Measurements from ENCODE around the gene SND1. TPM values are rescaled to one million over a fixed set of nuclear protein-coding genes. Genes with fewer than 3 reads are reported as not detected.

Gene SND1
- polyA plus RNA-seq, 3 donors, result 46.5 to 97.3 (median 79.8) TPM

- Mint-ChIP-seq H3K27ac (no peak overlapping the region), H3K36me3 (peaks cover 42 to 46% of the 10 kb centered on the region in 2 donors), H3K4me1 (peaks cover 39% of the 10 kb centered on the region), H3K9me3 (no peaks in the 10 kb centered on the region), H3K4me3 (no peak overlapping the region), H3K27me3 (ENCODE audit: low read depth in 3 of 3) (peaks cover 0 to 4% (median 0%) of the 10 kb centered on the region in 3 donors)
- no peak overlapping the region for H3K4me3 ChIP-seq (replicated peaks in 1 of 3; ENCODE audit: low read depth in 2 of 3, low read length in 3 of 3)
- peaks cover 12 to 61% of the 10 kb centered on the region in 2 donors for H3K36me3 ChIP-seq (replicated peaks in 1 of 2; ENCODE audit: control insufficient read depth in 1 of 2, insufficient read depth in 2 of 2, low read length in 2 of 2)
- no peaks in the 10 kb centered on the region for H3K79me2 ChIP-seq (ENCODE audit: insufficient read depth, low read length)
- H3K9ac ChIP-seq (ENCODE audit: insufficient read depth, low read length, poor library complexity, severe bottlenecking), result no peak overlapping the region
- intact Hi-C loops (cut with micrococcal nuclease), result no loop called here
- H4K20me1 ChIP-seq (ENCODE audit: insufficient read depth, low read length), result peaks cover 42% of the 10 kb centered on the region
- no peak overlapping the region for H3K27ac ChIP-seq (ENCODE audit: low read depth in 1 of 2, low read length in 2 of 2)
- no peak overlapping the region for H3K4me2 ChIP-seq (replicated peaks; ENCODE audit: extremely low read depth, low read length, poor library complexity, severe bottlenecking)
- H3K9me3 ChIP-seq (replicated peaks in 1 of 2; ENCODE audit: control insufficient read depth in 1 of 2, insufficient read depth in 1 of 2, low read length in 2 of 2), result no peaks in the 10 kb centered on the region
- TF ChIP-seq CTCF (IDR thresholded peaks at IDR 0.05), result no peak
- DNase-seq, result no peak
- H3K4me1 ChIP-seq (ENCODE audit: control insufficient read depth in 1 of 2, insufficient read depth in 2 of 2, low read length in 2 of 2), result peaks cover 33 to 38% of the 10 kb centered on the region in 2 donors
- H2AFZ ChIP-seq (ENCODE audit: insufficient read depth, low read depth, low read length, poor library complexity, severe bottlenecking), result no peak overlapping the region
- WGBS (ENCODE audit: insufficient coverage), result 96% methylated on average over 4 of the region's 7 CpGs
- no peaks in the 10 kb centered on the region for H3K27me3 ChIP-seq (ENCODE audit: control insufficient read depth in 2 of 2, insufficient read depth in 2 of 2, low read length in 2 of 2)
Measured at GRCh38 chr7:128005117-128005516, 353.1 kb downstream of the SND1 start.

- WGBS (ENCODE audit: insufficient coverage), result 94% methylated on average over 2 of the region's 3 CpGs
- no peak overlapping the region for H3K4me3 ChIP-seq (replicated peaks in 1 of 3; ENCODE audit: low read depth in 2 of 3, low read length in 3 of 3)
- no peak for TF ChIP-seq CTCF (IDR thresholded peaks at IDR 0.05)
- peaks cover 12 to 67% of the 10 kb centered on the region in 2 donors for H3K36me3 ChIP-seq (replicated peaks in 1 of 2; ENCODE audit: control insufficient read depth in 1 of 2, insufficient read depth in 2 of 2, low read length in 2 of 2)
- no peak overlapping the region for H3K4me3 Mint-ChIP-seq
- H3K4me1 ChIP-seq (ENCODE audit: control insufficient read depth in 1 of 2, insufficient read depth in 2 of 2, low read length in 2 of 2), result peaks cover 26 to 32% of the 10 kb centered on the region in 2 donors
- no peaks in the 10 kb centered on the region for H3K79me2 ChIP-seq (ENCODE audit: insufficient read depth, low read length)
- peaks cover 44 to 49% of the 10 kb centered on the region in 2 donors for H3K36me3 Mint-ChIP-seq
- H3K27me3 ChIP-seq (ENCODE audit: control insufficient read depth in 2 of 2, insufficient read depth in 2 of 2, low read length in 2 of 2), result no peaks in the 10 kb centered on the region
- peaks cover 32% of the 10 kb centered on the region for H3K4me1 Mint-ChIP-seq
- H2AFZ ChIP-seq (ENCODE audit: insufficient read depth, low read depth, low read length, poor library complexity, severe bottlenecking), result no peak overlapping the region
- H3K27me3 Mint-ChIP-seq (ENCODE audit: low read depth in 3 of 3), result peaks cover 0 to 3% (median 0%) of the 10 kb centered on the region in 3 donors
- H4K20me1 ChIP-seq (ENCODE audit: insufficient read depth, low read length), result peaks cover 45% of the 10 kb centered on the region
- H3K4me2 ChIP-seq (replicated peaks; ENCODE audit: extremely low read depth, low read length, poor library complexity, severe bottlenecking), result no peak overlapping the region
- H3K9me3 Mint-ChIP-seq, result no peaks in the 10 kb centered on the region
- no peak for DNase-seq
- intact Hi-C loops (cut with micrococcal nuclease), result no loop called here
- no peak overlapping the region for H3K27ac ChIP-seq (ENCODE audit: low read depth in 1 of 2, low read length in 2 of 2)
- H3K27ac Mint-ChIP-seq, result no peak overlapping the region
- no peaks in the 10 kb centered on the region for H3K9me3 ChIP-seq (replicated peaks in 1 of 2; ENCODE audit: control insufficient read depth in 1 of 2, insufficient read depth in 1 of 2, low read length in 2 of 2)
- H3K9ac ChIP-seq (ENCODE audit: insufficient read depth, low read length, poor library complexity, severe bottlenecking), result no peak overlapping the region
Measured at GRCh38 chr7:128005759-128006159, 353.8 kb downstream of the SND1 start.

Measured in CD14-positive monocyte (primary cell).